ENCODE results near the gene GIPC3.

The GIPC3 gene

DNA sequence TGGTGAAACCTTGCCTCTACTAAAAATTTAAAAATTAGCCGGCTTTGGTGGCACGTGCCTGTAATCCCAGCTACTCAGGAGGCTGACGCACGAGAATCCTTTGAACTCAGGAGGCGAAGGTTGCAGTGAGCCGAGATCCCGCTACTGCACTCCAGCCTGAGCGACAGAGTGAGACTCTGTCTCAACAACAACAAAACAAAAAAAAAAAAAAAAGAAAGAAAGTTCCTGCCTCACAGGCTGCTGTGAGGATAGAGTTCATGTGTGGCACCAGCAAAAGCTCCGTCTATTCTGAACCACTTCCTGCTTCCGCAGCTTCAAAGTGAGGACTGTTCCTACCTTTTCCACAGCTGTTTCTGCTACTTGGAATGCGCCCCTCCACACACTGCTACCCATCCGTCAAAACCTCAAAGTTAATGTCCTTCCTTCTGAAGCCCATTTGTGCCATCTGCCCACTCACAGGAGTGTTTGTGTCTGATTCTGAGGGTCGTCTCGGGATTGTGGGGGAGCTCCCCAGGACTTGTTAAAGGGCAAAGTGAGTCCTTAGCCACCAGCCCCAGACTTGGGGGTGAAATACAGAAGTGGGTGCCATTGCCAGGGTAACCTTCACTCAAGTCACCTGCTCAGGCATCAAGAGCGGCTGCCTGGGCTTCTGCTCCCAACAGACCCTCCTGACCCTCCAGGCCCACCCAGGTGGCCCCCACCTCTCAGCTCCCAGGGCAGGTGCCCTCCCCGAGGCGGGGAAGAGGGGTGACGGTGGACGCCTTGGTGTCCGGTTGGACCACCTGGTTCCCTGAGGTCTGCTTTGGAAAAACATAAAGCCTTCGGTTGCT lies 30.8 kb upstream of the GIPC3 start:
- TF ChIP-seq RBAK (tag by site-specific recombination; IDR thresholded peaks at IDR 0.05), result no peak
- TF ChIP-seq OSR2 (tag by site-specific recombination; IDR thresholded peaks at IDR 0.05), result peak; percentile 34; the same call in 1 of the 2 replicates
- ChIA-PET CTCF (interaction anchor here (1.0 to 2.7 kb wide), 5 partner anchors 9 to 248 kb away, joined by 3 to 21 read pairs (median 3); no protein-coding TSS in a partner anchor), POLR2A (interaction anchor here (0.6 kb wide), 1 partner anchor 134 kb away, joined by 3 read pairs; no protein-coding TSS in a partner anchor)
- H3K9me3 ChIP-seq (ENCODE audit: control insufficient read depth, insufficient read depth, low read depth, low read length), result no peaks in the 10 kb centered on the region
- 0 out of 2 replicates have a peak, but pooled peaks cover 2% of the 10 kb centered on the region for H3K4me1 ChIP-seq (ENCODE audit: control insufficient read depth, insufficient read depth, low read length)
- peaks cover 0 to 7% of the 10 kb centered on the region in 2 experiments; a peak in 2 of 3 replicates for H3K36me3 ChIP-seq (ENCODE audit: control insufficient read depth in 2 of 2, insufficient read depth in 1 of 2, low read length in 2 of 2)
- H3K27ac ChIP-seq (ENCODE audit: extremely low read depth, low read depth, low read length), result no peak overlapping the region; the same call in 1 of the 2 replicates
- H3K4me3 ChIP-seq (ENCODE audit: low read depth, low read length), result no peak overlapping the region

- TF ChIP-seq, protein P1, sequence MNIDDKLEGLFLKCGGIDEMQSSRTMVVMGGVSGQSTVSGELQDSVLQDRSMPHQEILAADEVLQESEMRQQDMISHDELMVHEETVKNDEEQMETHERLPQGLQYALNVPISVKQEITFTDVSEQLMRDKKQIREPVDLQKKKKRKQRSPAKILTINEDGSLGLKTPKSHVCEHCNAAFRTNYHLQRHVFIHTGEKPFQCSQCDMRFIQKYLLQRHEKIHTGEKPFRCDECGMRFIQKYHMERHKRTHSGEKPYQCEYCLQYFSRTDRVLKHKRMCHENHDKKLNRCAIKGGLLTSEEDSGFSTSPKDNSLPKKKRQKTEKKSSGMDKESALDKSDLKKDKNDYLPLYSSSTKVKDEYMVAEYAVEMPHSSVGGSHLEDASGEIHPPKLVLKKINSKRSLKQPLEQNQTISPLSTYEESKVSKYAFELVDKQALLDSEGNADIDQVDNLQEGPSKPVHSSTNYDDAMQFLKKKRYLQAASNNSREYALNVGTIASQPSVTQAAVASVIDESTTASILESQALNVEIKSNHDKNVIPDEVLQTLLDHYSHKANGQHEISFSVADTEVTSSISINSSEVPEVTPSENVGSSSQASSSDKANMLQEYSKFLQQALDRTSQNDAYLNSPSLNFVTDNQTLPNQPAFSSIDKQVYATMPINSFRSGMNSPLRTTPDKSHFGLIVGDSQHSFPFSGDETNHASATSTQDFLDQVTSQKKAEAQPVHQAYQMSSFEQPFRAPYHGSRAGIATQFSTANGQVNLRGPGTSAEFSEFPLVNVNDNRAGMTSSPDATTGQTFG (tag by site-specific recombination; IDR thresholded peaks at IDR 0.05; ENCODE audit: borderline replicate concordance), result no peak
- TF ChIP-seq GLIS2 (tag by site-specific recombination; IDR thresholded peaks at IDR 0.05) (0 out of 2 replicates have a peak, but pooled peaks have one; percentile 6), ZNF639 (tag by site-specific recombination; IDR thresholded peaks at IDR 0.05) (no peak), PBX3 (CRISPR knock-in tag; IDR thresholded peaks at IDR 0.05) (no peak), ZNF133 (tag by site-specific recombination; IDR thresholded peaks at IDR 0.05) (no peak), OSR2 (tag by site-specific recombination; IDR thresholded peaks at IDR 0.05) (no peak), ZBTB21 (tag by site-specific recombination; IDR thresholded peaks at IDR 0.05) (no peak), GLIS1 (tag by site-specific recombination; IDR thresholded peaks at IDR 0.05) (0 out of 2 replicates have a peak, but pooled peaks have one; percentile 18)
- peaks cover 0 to 3% of the 10 kb centered on the region in 2 experiments; a peak in 2 of 3 replicates for H3K36me3 ChIP-seq (ENCODE audit: control insufficient read depth in 2 of 2, insufficient read depth in 1 of 2, low read length in 2 of 2)
- no peak overlapping the region; the same call in none of the 2 replicates for H3K4me3 ChIP-seq (ENCODE audit: low read depth, low read length)
- ChIA-PET CTCF (interaction anchor here (0.6 to 2.7 kb wide), 6 partner anchors 10 to 126 kb away, joined by 3 to 21 read pairs (median 4); no protein-coding TSS in a partner anchor), POLR2A (interaction anchor here (0.8 to 1.0 kb wide), 2 partner anchors 11 to 18 kb away, joined by 3 to 7 read pairs; no protein-coding TSS in a partner anchor)
- no peaks in the 10 kb centered on the region for H3K9me3 ChIP-seq (ENCODE audit: control insufficient read depth, insufficient read depth, low read depth, low read length)
- H3K4me1 ChIP-seq (ENCODE audit: control insufficient read depth, insufficient read depth, low read length), result 0 out of 2 replicates have a peak, but pooled peaks cover 2% of the 10 kb centered on the region
- H3K27ac ChIP-seq (ENCODE audit: extremely low read depth, low read depth, low read length), result no peak overlapping the region
Observed at GRCh38 chr19:3555653-3556422, 29.4 kb upstream of the GIPC3 start.

DNA sequence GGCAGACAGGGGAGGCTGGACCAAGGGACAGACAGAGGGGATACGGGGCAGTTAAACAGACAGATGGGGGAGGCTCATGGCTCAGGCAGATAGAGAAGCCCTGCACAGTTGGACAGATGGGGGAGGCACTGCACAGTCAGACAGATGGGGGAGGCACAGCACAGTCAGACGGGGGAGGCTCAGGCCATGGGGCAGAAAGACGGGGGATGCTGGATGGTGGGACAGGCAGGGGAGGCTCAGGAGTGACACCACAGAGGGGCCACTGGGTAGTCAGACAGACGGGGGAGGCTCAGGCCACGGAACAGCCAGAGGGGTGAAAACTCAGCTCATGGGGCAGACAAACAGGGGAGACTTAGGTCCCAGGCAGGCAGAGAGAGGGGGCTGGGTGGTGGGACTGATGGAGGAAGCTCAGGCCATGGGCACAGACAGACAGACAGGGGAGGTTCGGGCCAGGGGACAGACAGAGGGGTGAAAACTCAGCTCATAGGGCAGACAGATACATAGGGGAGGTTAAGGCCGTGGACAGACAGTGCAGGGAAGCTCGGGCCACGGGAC lies 28.8 kb upstream of the GIPC3 start:
- Histone ChIP-seq H3K4me1 (ENCODE audit: control insufficient read depth, insufficient read depth, low read length) (0 out of 2 replicates have a peak, but pooled peaks cover 2% of the 10 kb centered on the region), H3K27ac (ENCODE audit: extremely low read depth, low read depth, low read length) (peak overlapping the region; percentile 42; the same call in 1 of the 2 replicates), H3K36me3 (ENCODE audit: control insufficient read depth in 2 of 2, insufficient read depth in 1 of 2, low read length in 2 of 2) (no peaks in the 10 kb centered on the region; a peak in 1 of 3 replicates), H3K9me3 (ENCODE audit: control insufficient read depth, insufficient read depth, low read depth, low read length) (no peaks in the 10 kb centered on the region), H3K4me3 (ENCODE audit: low read depth, low read length) (peak overlapping the region; percentile 85)
- CTCF ChIA-PET, result interaction anchor here (0.6 to 1.5 kb wide), 5 partner anchors 10 to 584 kb away, joined by 3 to 5 read pairs (median 4); no protein-coding TSS in a partner anchor
- POLR2A ChIA-PET, result interaction anchor here (0.6 to 1.4 kb wide), 5 partner anchors 11 to 20 kb away, joined by 3 to 7 read pairs (median 3); no protein-coding TSS in a partner anchor
- TF ChIP-seq ZNF404 (tag by site-specific recombination; IDR thresholded peaks at IDR 0.05) (no peak), KLF8 (tag by site-specific recombination; IDR thresholded peaks at IDR 0.05) (peak; percentile 4; the same call in 1 of the 2 replicates), PRDM10 (tag by site-specific recombination; IDR thresholded peaks at IDR 0.05) (0 out of 2 replicates have a peak, but pooled peaks have one; percentile 10)
- TF ChIP-seq, protein P2, sequence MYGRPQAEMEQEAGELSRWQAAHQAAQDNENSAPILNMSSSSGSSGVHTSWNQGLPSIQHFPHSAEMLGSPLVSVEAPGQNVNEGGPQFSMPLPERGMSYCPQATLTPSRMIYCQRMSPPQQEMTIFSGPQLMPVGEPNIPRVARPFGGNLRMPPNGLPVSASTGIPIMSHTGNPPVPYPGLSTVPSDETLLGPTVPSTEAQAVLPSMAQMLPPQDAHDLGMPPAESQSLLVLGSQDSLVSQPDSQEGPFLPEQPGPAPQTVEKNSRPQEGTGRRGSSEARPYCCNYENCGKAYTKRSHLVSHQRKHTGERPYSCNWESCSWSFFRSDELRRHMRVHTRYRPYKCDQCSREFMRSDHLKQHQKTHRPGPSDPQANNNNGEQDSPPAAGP (tag by site-specific recombination; IDR thresholded peaks at IDR 0.05), result peak; percentile 61; the same call in 1 of the 2 replicates
